ENCODE results near the gene LHPP. TPM values are rescaled to one million over a fixed set of nuclear protein-coding genes. Genes with fewer than 3 reads are reported as not detected.
"Not testable (repeated sequence)": the region's sequence is repeated elsewhere in the genome, so short reads cannot be mapped to it uniquely, and the experiment has no call there.

LHPP gene
- total RNA-seq, 1 experiment from 2014 or later: 3.2 TPM

GRCh38 chr10:124569623-124570470 is 108.2 kb downstream of the LHPP start:
- DNase-seq (ENCODE audit: low read depth): no peak

DNA sequence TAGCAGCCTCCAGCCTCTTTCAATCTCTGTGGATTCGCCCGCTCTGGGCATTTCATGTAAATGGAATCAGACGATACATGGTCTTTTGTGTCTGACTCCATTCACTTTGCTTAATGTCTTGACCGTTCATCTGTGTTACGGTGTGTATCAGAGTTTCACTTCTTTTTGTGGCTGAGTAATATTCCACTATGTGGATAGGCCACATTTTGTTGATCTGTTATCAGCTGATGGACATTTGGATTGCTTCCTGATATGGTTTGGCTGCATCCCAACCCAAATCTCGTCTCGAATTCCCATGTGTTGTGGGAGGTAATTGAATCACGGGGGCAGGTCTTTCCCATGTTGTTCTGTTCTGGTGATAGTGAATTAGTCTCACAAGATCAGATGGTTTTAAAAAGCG is 109.0 kb downstream of the LHPP start:
- DNase-seq (ENCODE audit: low read depth): no peak

DNA sequence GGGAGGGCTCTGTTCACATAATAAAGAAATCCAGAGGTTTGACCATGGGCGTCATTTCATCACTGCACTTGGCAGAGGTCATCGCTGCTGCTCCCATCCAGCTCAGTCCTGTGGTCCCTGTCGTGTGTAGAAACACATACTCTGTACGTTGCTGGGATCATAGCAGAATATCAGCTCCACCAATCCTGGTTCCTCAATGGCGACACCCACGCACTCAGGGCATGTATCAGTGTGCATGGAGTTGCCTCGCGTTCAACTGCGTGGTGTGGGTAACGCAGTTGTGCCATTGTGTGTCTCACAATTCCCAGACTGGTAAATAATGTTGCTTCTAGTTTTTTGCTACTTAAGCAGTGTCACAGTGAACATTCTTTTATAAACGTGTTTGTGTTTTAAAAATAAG is 111.1 kb downstream of the LHPP start:
- no peak for DNase-seq (ENCODE audit: low read depth)

DNA sequence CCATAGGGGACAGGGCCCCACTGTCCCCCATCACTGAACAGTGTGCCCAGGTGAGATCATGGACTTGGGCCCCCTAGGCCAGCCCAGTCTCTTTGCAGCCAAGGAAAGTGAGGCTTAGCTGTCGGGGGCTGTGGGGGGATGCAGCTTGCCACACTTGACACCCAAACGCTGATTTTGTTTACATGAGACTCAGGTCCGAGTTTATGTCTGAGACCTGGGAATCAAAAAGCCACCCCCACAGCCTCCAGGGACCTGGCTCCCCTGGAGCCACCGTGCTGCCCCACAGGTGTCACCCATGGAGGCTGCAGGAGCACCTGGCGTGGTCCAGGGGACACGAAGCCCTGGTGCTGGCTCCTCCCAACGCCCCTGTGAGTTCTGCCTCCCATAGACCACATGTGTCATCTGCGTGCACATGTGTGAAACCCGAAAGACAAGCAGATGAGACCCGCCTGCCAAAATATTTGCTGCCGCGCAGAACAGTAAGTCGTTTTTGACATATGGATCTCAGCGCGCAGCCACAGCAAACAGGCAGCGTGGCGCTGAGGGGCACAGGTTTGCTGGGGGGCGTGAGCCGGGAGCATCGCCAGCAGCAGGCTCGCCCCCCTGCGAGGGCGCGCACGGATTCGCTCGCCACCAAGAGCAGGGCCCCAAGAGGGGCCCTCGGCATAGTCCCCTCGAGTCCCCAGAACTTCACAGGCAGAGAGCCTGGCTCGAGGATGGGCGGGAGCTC is 112.3 kb downstream of the LHPP start:
- no peak for DNase-seq (ENCODE audit: low read depth)

- no peak for DNase-seq (ENCODE audit: low read depth)
Measured at GRCh38 chr10:124574456-124575070, 112.9 kb downstream of the LHPP start.

DNA sequence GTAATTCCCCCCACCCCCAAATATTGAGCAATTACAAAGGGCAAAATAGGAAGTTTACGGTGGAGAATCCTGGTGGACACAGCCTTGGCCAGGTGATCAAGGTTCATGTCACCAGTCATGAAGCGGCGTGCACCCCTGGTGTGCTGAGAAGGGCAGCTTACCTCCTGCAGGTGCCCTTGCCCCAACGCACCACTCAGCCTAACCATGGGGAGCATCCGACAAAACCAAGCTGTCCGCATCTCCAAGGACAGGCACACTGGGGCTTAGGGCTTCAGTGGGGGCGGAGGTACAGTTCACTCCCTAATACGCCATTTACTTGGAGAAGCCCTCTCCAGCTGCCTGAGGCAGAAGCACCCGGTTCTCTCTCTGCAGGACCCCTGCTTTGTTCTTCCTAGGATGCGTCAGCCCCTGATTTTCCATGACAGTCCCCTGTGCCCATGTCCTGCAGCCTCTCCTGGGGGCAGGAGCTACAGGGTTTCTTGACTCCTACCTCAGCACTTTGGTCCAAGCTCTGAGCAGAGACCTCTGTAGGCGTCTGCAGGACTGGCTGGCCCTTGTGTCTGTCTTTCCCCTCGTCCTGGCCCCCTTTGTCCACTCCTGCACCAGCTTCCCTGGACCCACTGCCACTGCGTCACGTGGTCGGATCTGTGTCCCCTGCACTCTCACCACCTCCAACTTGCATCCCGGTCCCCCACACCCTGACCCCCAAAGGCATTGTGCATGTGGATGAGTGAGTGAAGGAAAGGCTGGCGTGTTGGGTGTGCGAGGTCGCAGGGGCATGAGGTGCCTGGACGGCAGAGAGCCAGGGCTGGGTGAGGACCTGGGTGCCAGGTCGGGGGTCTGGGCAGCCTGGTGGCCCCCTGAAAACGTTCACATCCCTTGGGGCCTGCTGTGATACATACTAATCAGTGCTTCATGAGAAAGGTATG is 113.7 kb downstream of the LHPP start:
- no peak for DNase-seq (ENCODE audit: low read depth)

DNA sequence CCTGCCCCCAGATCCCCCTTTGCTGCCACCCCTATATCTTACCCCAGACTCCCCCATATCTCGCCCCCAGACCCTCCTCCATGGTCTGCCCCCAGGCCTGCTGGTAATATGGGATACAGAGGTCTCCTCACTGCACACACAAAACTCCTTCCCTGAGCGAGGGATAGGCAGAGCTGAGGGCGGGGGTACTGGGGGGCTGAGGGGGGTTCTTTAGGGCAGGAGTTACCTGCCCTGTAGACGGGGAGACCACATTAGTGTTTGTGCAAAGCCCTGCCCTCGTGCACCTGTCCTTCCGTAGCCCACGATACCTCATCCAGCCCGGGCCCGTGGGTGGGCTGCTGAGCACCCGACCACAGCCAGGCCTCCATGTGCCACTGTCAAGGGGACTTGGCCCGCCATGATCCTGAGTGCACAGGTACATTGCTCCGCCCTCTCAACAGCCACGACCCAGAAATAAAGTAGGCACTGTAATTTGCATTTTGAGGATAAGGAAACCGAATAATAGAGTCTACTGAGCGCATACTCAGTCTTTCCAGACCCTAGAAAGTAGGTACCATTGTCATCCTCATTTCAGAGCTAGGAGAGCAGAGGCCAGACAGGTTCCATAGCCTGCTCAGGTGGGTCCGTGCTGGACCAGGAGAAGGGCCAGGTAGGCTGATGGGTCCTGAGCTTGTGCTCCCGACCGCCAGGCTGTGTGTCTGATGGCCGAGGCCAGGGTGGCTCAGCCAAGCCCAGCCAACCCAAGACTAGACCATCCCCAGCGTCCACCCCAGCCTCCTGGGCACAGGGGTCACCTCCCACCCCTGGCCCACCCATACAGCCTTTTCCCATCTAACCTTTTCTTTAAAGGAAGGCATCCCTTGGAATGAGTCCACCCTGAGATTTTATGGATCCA is 115.2 kb downstream of the LHPP start:
- no peak for DNase-seq (ENCODE audit: low read depth)

GRCh38 chr10:124577651-124578050 is 116.0 kb downstream of the LHPP start:
- DNase-seq (ENCODE audit: low read depth): no peak

GRCh38 chr10:124578231-124579010 is 116.8 kb downstream of the LHPP start:
- no peak for DNase-seq (ENCODE audit: low read depth)

GRCh38 chr10:124579011-124579399 is 117.4 kb downstream of the LHPP start:
- DNase-seq (ENCODE audit: low read depth): peak; percentile 23

- no peak for DNase-seq (ENCODE audit: low read depth)
Measured at GRCh38 chr10:124586142-124586541, 124.5 kb downstream of the LHPP start.

GRCh38 chr10:124587811-124588211 is 126.2 kb downstream of the LHPP start:
- DNase-seq (ENCODE audit: low read depth): no peak

GRCh38 chr10:124588341-124588735 is 126.7 kb downstream of the LHPP start:
- DNase-seq (ENCODE audit: low read depth): not testable (repeated sequence)

- DNase-seq (ENCODE audit: low read depth): peak; percentile 17
Measured at GRCh38 chr10:124588736-124589490, 127.3 kb downstream of the LHPP start.

- no peak for DNase-seq (ENCODE audit: low read depth)
Measured at GRCh38 chr10:124589491-124590041, 127.9 kb downstream of the LHPP start.

DNA sequence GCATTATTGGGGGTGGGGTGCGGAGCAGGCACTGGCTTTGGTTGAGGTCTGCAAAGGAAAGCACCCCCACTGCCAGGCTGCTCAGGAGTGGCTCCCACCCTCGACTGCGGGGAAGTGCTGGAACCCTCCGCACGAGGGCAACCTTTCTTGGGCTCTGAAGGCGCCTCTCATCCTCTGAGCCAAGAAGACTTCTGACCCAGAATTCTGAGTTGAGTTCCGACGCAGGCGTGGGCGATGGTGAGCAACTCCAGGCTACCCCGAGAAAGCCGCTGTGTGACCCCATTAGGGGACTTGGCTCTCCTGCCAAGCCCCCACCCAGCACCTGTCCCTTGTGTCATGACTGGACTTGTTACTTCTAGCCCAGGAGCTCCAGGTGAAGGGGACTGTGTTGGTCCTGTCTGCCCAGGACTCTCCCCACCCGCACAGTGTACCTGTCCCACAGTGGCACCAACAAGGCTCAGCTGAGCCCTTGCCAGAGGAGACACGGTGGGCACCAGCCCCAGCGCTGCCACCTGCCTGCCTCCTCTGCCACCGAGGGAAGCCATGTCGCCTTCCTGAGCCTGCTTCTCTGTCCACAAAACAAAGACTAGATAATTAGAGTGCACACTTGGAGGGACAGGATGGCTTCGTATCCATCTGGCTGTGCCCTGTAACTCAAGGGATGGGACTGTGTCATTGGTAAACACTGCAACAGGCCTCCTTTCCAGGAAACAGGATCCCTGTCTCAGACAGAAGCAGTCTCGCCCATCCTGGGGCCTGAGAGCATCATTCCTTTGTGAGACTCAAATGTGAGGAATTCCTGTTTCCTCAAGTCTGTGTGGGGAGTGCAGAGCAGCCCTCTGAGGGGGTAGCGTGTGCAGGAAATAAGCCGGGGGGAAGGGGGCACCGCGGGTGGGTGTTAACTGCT is 128.8 kb downstream of the LHPP start:
- DNase-seq (ENCODE audit: low read depth): no peak

- no peak for DNase-seq (ENCODE audit: low read depth)
Measured at GRCh38 chr10:124591123-124591495, 129.5 kb downstream of the LHPP start.
